Measurements from ENCODE around the gene GSX2.

- TF ChIP-seq, protein P1, sequence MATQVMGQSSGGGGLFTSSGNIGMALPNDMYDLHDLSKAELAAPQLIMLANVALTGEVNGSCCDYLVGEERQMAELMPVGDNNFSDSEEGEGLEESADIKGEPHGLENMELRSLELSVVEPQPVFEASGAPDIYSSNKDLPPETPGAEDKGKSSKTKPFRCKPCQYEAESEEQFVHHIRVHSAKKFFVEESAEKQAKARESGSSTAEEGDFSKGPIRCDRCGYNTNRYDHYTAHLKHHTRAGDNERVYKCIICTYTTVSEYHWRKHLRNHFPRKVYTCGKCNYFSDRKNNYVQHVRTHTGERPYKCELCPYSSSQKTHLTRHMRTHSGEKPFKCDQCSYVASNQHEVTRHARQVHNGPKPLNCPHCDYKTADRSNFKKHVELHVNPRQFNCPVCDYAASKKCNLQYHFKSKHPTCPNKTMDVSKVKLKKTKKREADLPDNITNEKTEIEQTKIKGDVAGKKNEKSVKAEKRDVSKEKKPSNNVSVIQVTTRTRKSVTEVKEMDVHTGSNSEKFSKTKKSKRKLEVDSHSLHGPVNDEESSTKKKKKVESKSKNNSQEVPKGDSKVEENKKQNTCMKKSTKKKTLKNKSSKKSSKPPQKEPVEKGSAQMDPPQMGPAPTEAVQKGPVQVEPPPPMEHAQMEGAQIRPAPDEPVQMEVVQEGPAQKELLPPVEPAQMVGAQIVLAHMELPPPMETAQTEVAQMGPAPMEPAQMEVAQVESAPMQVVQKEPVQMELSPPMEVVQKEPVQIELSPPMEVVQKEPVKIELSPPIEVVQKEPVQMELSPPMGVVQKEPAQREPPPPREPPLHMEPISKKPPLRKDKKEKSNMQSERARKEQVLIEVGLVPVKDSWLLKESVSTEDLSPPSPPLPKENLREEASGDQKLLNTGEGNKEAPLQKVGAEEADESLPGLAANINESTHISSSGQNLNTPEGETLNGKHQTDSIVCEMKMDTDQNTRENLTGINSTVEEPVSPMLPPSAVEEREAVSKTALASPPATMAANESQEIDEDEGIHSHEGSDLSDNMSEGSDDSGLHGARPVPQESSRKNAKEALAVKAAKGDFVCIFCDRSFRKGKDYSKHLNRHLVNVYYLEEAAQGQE (IDR thresholded peaks at IDR 0.05; ENCODE audit: low read depth, low read length) = no peak
- TF ChIP-seq EZH2phosphoT487 (IDR thresholded peaks at IDR 0.05; ENCODE audit: borderline replicate concordance, low read depth) (no peak), RAD21 (IDR thresholded peaks at IDR 0.05; ENCODE audit: low read length) (no peak), SMC3 (IDR thresholded peaks at IDR 0.05; ENCODE audit: low read depth, low read length) (no peak), SIN3A (IDR thresholded peaks at IDR 0.05; ENCODE audit: borderline replicate concordance, low read depth, low read length) (no peak), POLR2AphosphoS5 (IDR thresholded peaks at IDR 0.05; ENCODE audit: low read depth, low read length) (no peak), ZBTB33 (IDR thresholded peaks at IDR 0.05; ENCODE audit: borderline replicate concordance, low read depth) (no peak), FOSL2 (IDR thresholded peaks at IDR 0.05; ENCODE audit: borderline replicate concordance, low read depth) (no peak), FOXM1 (IDR thresholded peaks at IDR 0.05; ENCODE audit: low read depth) (no peak), RFX5 (IDR thresholded peaks at IDR 0.05; ENCODE audit: low read length) (no peak), YY1 (IDR thresholded peaks at IDR 0.05; ENCODE audit: low read depth) (no peak), RXRA (IDR thresholded peaks at IDR 0.05; ENCODE audit: borderline replicate concordance, low read depth) (no peak), RCOR1 (IDR thresholded peaks at IDR 0.05; ENCODE audit: low read length) (no peak)
- TF ChIP-seq, protein P2, sequence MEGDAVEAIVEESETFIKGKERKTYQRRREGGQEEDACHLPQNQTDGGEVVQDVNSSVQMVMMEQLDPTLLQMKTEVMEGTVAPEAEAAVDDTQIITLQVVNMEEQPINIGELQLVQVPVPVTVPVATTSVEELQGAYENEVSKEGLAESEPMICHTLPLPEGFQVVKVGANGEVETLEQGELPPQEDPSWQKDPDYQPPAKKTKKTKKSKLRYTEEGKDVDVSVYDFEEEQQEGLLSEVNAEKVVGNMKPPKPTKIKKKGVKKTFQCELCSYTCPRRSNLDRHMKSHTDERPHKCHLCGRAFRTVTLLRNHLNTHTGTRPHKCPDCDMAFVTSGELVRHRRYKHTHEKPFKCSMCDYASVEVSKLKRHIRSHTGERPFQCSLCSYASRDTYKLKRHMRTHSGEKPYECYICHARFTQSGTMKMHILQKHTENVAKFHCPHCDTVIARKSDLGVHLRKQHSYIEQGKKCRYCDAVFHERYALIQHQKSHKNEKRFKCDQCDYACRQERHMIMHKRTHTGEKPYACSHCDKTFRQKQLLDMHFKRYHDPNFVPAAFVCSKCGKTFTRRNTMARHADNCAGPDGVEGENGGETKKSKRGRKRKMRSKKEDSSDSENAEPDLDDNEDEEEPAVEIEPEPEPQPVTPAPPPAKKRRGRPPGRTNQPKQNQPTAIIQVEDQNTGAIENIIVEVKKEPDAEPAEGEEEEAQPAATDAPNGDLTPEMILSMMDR (IDR thresholded peaks at IDR 0.05) = no peak
Measured at GRCh38 chr4:54062392-54062791, 37.6 kb upstream of the GSX2 start.
